HEK293T (cell line): ENCODE results near the gene MAP3K9.

Source experiments
- BHLHE40 ChIP-seq: fragments of 450-650 bp; IDR thresholded peaks from 2 replicates; pipeline ENCODE4 v1.6.1; 2016; ENCODE audit warnings: mild to moderate bottlenecking, moderate library complexity, borderline replicate concordance
- ELF4 ChIP-seq: fragments of 450-650 bp; IDR thresholded peaks from 2 replicates; pipeline ENCODE4 v1.6.1; 2017; ENCODE audit warnings: antibody characterized with exemption
- FOXA1 ChIP-seq: fragments of 450-650 bp; IDR thresholded peaks from 2 replicates; pipeline ENCODE4 v1.6.1; 2016; ENCODE audit warnings: mild to moderate bottlenecking
- FOXK2 ChIP-seq: fragments of 450-650 bp; IDR thresholded peaks from 2 replicates; pipeline ENCODE4 v1.6.1; 2016; ENCODE audit warnings: mild to moderate bottlenecking
- FOXM1 ChIP-seq: fragments of 450-650 bp; IDR thresholded peaks from 2 replicates; pipeline ENCODE4 v1.6.1; 2017; ENCODE audit warnings: mild to moderate bottlenecking, borderline replicate concordance
- L3MBTL2 ChIP-seq: fragments of 450-650 bp; conservative IDR thresholded peaks from 2 replicates; pipeline ENCODE4 v1.6.1; 2016; ENCODE audit warnings: mild to moderate bottlenecking
- LEF1 ChIP-seq: fragments of 450-650 bp; IDR thresholded peaks from 2 replicates; pipeline ENCODE4 v1.6.1; 2017; ENCODE audit warnings: mild to moderate bottlenecking, borderline replicate concordance
- NFRKB ChIP-seq: fragments of 450-650 bp; IDR thresholded peaks from 2 replicates; pipeline ENCODE4 v1.6.1; 2016; ENCODE audit warnings: mild to moderate bottlenecking, moderate library complexity
- SP1 ChIP-seq: fragments of 450-650 bp; IDR thresholded peaks from 2 replicates; pipeline ENCODE4 v1.6.1; 2017
- SUZ12 ChIP-seq: fragments of 450-650 bp; IDR thresholded peaks from 2 replicates; pipeline ENCODE4 v1.6.1; 2016; ENCODE audit warnings: mild to moderate bottlenecking
- TARDBP ChIP-seq: fragments of 450-650 bp; IDR thresholded peaks from 2 replicates; pipeline ENCODE4 v1.6.1; 2016

DNA sequence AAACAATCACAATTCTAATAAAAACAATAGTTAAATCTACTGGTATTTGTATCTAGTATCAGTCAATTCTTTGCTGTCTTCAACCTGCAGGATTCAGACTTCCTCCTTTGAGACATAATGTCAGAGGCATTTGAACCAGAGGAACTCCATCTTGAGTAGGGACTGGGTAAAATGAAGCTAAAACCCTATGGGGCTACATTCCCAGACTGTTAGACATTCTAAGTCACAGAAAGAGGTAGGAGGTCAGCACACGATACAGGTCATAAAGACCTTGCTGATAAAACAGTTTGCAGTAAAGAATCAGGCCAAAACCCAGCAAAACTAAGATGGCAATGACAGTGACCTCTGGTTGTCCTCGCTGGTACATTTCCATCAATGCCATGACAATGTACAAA lies 48.2 kb upstream of the MAP3K9 start:
- TF ChIP-seq SP1, result no peak
- TF ChIP-seq NFRKB, result no peak
- TF ChIP-seq FOXM1, result no peak
- no peak for TF ChIP-seq TARDBP
- no peak for TF ChIP-seq BHLHE40
- TF ChIP-seq FOXA1, result no peak
- TF ChIP-seq ELF4, result no peak
- no peak for TF ChIP-seq FOXK2
- TF ChIP-seq L3MBTL2, result no peak
- no peak for TF ChIP-seq SUZ12
- TF ChIP-seq LEF1, result no peak
